Measurements from ENCODE around the gene RFC3.

- no peak for TF ChIP-seq CTCF (IDR thresholded peaks at IDR 0.05)
- no peak for TF ChIP-seq POLR2A (IDR thresholded peaks at IDR 0.05)
These were observed 28.8 kb upstream of the RFC3 start for GRCh38 chr13:33789066-33789606.
